Activated naive CD8-positive, alpha-beta T cell treated with anti-CD3 and anti-CD28 coated beads for 36 hours (primary cell): Measurements from ENCODE around the gene GLB1L3. TPM values are rescaled to one million over a fixed set of nuclear protein-coding genes. Genes with fewer than 3 reads are reported as not detected.
A peak's percentile ranks its signal among the peaks of the same experiment; 100 is the strongest.

Experiments
- DNase-seq: peaks from one replicate; pipeline ENCODE4 v3.0.0; 2021
- H3K27ac Mint-ChIP-seq: one replicate; pipeline ENCODE4 v1.8.0; 2022; ENCODE audit warnings: mild to moderate bottlenecking, moderate library complexity, mixed read lengths
- H3K27me3 Mint-ChIP-seq: one replicate; pipeline ENCODE4 v1.8.0; 2022; ENCODE audit warnings: mild to moderate bottlenecking, mixed read lengths
- H3K36me3 Mint-ChIP-seq: one replicate; pipeline ENCODE4 v1.8.0; 2021; ENCODE audit warnings: mild to moderate bottlenecking, mixed read lengths
- H3K4me1 Mint-ChIP-seq: one replicate; pipeline ENCODE4 v1.8.0; 2021; ENCODE audit warnings: mixed read lengths
- H3K4me3 Mint-ChIP-seq: one replicate; pipeline ENCODE4 v1.8.0; 2022; ENCODE audit warnings: mild to moderate bottlenecking, moderate library complexity, mixed read lengths
- H3K9me3 Mint-ChIP-seq: one replicate; pipeline ENCODE4 v1.8.0; 2022; ENCODE audit warnings: mixed read lengths
- total RNA-seq, 2 experiments: library from RNA; stranded (reverse); gene quantifications; one replicate each; pipeline ENCODE4 v1.2.3, GENCODE V29; 2021

GLB1L3 gene
- 10 to 100 TPM in 1 of 2 experiments, 1 to 10 TPM in 1; 9.8 to 10.9 TPM for total RNA-seq

DNA sequence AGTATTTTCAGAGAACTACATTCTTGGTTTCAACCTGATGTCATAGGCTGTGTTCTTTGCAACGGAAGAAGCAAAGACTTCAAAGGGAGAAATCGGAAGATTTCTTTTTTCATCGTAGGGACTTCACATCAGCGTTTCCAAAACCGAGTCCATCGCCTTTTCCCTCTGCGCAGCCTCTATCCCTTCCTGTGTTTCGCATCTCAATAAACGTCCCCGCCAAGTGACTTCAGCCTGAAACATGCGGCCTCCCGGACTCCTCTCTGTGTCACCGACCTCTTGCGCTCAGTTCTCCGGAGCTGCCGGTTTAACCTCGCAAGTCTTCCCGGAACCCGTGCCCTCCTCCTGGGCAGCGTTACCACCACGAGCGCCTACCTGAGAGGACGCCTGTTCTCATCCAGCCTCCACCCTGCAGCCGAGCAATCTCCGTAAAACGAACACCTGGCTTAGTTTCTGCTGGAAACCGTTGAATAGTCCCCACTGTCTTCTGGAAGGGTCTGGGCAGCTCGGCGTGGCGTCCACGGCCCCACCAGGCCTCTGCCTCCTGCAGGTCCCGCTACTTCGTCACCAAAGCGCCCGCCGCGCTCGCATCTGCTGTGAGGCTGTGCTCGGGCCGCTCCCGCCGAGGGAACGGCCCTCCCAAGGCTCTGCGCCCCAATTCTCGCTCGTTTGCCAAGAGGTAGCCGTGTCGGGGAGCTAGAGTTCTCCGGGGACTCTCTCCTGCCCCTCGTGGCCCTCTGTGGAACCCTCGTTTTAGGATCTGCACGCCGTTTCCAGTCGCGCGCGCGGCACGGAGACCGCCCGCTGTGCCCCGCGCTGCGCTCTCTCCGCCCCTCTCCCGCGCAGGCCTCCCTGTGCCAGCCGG is at the start of gene GLB1L3:
Gene GLB1L3, plus strand, starts transcription at position 846 of the 862 bp plus-strand sequence. CDS start 362 bp downstream, outside the sequence.
- H3K4me3 Mint-ChIP-seq: peak within 1 kb of the TSS; percentile 87
- H3K9me3 Mint-ChIP-seq: no peaks in the 10 kb centered on the region
- H3K27ac Mint-ChIP-seq: peak within 1 kb of the TSS; percentile 95
- H3K27me3 Mint-ChIP-seq: peaks cover 9% of the 10 kb centered on the region
- peaks cover 43% of the 10 kb centered on the region for H3K4me1 Mint-ChIP-seq
- DNase-seq: peak; percentile 84
- H3K36me3 Mint-ChIP-seq: peaks cover 21% of the 10 kb centered on the region

DNA sequence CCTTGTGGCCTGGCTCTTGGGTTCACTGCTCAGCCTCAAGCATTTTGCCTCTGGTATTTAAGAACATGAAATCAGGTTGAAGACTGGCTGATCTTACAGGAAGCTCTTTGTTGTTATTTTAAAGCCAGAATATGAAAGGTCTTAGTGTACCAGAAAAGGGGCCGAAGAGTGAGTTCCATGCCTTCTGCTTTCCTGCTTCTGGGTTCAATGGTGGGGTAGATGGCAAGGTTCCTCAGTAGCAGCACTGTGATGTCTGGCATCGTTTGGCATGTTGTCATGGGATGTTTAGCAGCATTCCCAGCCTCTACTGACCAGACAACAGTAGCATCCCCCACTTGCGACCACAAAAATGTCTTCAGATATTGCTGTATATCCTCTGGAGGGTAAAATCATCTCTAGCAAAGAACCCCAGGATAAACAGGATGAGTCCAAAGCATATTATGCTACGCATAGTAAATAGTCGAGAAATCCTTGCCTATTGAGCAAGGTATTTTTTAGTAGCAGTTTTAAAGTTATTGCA is 49.3 kb upstream of the GLB1L3 start:
- Mint-ChIP-seq H3K4me3 (peak overlapping the region; percentile 87), H3K4me1 (peaks cover 73% of the 10 kb centered on the region), H3K27ac (no peak overlapping the region), H3K36me3 (peaks cover 21% of the 10 kb centered on the region), H3K27me3 (no peaks in the 10 kb centered on the region), H3K9me3 (no peaks in the 10 kb centered on the region)
- no peak for DNase-seq

- H3K4me3 Mint-ChIP-seq: no peak overlapping the region
- no peaks in the 10 kb centered on the region for H3K9me3 Mint-ChIP-seq
- peaks cover 65% of the 10 kb centered on the region for H3K4me1 Mint-ChIP-seq
- H3K36me3 Mint-ChIP-seq: peaks cover 6% of the 10 kb centered on the region
- DNase-seq: peak; percentile 31
- no peaks in the 10 kb centered on the region for H3K27me3 Mint-ChIP-seq
- H3K27ac Mint-ChIP-seq: no peak overlapping the region
These were observed 47.6 kb upstream of the GLB1L3 start for GRCh38 chr11:134228625-134229024.

DNA sequence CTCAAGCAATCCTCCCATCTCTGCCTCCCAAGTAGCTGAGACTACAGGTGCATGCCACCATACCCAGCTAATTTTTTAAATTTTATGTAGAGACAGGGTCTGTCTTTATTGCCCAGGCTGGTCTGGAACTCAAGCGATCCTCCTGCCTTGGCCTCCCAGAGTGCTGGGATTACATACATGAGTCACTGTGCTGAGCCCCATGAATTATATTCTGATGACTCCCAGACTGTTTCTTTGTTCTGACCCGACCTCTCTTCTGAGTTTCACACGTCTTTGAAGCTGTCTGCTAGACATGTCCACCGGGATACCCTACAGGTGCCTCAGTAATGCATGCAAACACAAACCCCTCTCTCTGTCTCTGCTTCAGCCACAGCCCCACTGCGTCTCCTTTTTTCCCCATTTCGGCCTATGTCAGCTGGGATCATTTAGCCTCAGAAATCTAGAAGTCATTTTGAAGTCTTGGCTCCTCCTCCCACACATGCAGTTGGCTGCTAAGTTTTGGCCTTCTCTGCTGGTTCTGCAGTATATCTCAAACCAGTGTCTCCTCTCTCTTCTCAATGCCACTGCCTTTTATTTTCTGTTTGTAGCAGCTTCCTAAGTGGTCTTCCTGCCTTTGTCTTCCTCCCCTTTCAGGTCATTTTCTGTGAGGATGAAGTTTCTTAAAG is 46.9 kb upstream of the GLB1L3 start:
- no peak overlapping the region for H3K27ac Mint-ChIP-seq
- no peaks in the 10 kb centered on the region for H3K9me3 Mint-ChIP-seq
- H3K4me1 Mint-ChIP-seq: peaks cover 62% of the 10 kb centered on the region
- no peaks in the 10 kb centered on the region for H3K27me3 Mint-ChIP-seq
- DNase-seq: no peak
- H3K4me3 Mint-ChIP-seq: no peak overlapping the region
- H3K36me3 Mint-ChIP-seq: peaks cover 6% of the 10 kb centered on the region

DNA sequence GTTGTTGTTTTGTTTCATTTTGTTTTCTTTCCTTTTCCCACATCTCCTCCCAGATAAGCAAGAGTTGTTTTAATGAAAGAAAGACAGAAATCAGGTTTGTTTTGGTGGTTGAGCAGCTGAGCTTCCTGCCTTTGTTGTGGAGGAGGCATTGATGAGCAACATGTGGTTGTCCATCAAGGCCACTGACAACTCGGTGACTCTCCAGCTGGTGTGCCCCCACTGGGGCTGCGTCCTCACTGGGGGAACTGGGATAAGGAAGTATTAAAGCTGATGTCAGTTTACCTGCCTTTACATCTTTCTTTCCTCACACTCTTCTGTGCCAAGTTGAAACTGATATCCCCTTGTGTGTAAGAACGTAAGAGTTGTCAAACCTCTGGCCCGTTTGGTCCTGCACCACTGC is 45.8 kb upstream of the GLB1L3 start:
- Mint-ChIP-seq H3K4me3 (no peak overlapping the region), H3K36me3 (peaks cover 6% of the 10 kb centered on the region), H3K27me3 (no peaks in the 10 kb centered on the region), H3K27ac (no peak overlapping the region), H3K4me1 (peaks cover 62% of the 10 kb centered on the region), H3K9me3 (no peaks in the 10 kb centered on the region)
- no peak for DNase-seq

GRCh38 chr11:134231958-134232659 is 44.1 kb upstream of the GLB1L3 start:
- Mint-ChIP-seq H3K9me3 (no peaks in the 10 kb centered on the region), H3K36me3 (peaks cover 9% of the 10 kb centered on the region), H3K27me3 (no peaks in the 10 kb centered on the region), H3K4me3 (no peak overlapping the region), H3K27ac (no peak overlapping the region), H3K4me1 (peaks cover 46% of the 10 kb centered on the region)
- no peak for DNase-seq

- DNase-seq: no peak
- no peaks in the 10 kb centered on the region for H3K27me3 Mint-ChIP-seq
- H3K4me3 Mint-ChIP-seq: no peak overlapping the region
- peaks cover 7% of the 10 kb centered on the region for H3K36me3 Mint-ChIP-seq
- H3K9me3 Mint-ChIP-seq: no peaks in the 10 kb centered on the region
- peaks cover 30% of the 10 kb centered on the region for H3K4me1 Mint-ChIP-seq
- no peak overlapping the region for H3K27ac Mint-ChIP-seq
These were observed 42.4 kb upstream of the GLB1L3 start for GRCh38 chr11:134233729-134234179.

- H3K27ac Mint-ChIP-seq: no peak overlapping the region
- no peak for DNase-seq
- peaks cover 5% of the 10 kb centered on the region for H3K36me3 Mint-ChIP-seq
- H3K4me1 Mint-ChIP-seq: peaks cover 15% of the 10 kb centered on the region
- no peak overlapping the region for H3K4me3 Mint-ChIP-seq
- no peaks in the 10 kb centered on the region for H3K9me3 Mint-ChIP-seq
- no peaks in the 10 kb centered on the region for H3K27me3 Mint-ChIP-seq
These were observed 40.8 kb upstream of the GLB1L3 start for GRCh38 chr11:134235399-134235798.

DNA sequence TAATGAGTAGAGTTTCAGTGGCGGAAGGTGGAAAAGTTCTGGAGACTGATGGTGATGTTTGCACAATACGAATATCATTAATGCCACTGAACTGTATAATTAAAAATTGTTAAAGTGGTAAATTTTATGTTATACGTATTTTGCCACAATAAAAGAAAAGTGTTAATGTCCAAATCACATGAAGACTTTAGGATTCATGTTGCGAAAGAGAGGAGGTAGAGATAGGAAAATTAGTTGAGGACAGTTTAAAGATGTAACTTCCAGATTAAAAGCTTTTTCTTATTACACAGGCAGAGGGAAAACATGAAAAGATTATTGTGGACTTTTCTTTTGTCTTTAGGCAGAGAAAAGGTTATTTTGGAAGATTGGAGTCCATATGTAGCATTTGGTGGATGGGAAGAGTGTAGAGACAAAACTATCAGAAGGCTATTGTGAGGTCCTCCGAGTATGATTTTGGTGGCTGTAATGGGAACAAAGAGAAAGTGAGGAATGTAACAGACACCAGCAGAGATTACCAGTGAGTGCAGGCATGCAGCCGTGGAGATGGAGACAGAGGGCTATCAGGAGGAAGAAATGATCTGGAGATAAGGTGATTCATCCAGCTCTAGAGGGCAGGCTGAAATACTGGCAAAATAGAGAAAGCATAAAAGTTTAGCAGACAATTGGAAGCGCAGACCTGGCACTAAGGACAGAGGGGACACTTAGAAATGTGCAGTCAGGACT is 39.2 kb upstream of the GLB1L3 start:
- no peaks in the 10 kb centered on the region for H3K27me3 Mint-ChIP-seq
- DNase-seq: no peak
- H3K36me3 Mint-ChIP-seq: peaks cover 5% of the 10 kb centered on the region
- no peaks in the 10 kb centered on the region for H3K9me3 Mint-ChIP-seq
- peaks cover 6% of the 10 kb centered on the region for H3K4me1 Mint-ChIP-seq
- H3K27ac Mint-ChIP-seq: peak overlapping the region; percentile 25
- H3K4me3 Mint-ChIP-seq: no peak overlapping the region

DNA sequence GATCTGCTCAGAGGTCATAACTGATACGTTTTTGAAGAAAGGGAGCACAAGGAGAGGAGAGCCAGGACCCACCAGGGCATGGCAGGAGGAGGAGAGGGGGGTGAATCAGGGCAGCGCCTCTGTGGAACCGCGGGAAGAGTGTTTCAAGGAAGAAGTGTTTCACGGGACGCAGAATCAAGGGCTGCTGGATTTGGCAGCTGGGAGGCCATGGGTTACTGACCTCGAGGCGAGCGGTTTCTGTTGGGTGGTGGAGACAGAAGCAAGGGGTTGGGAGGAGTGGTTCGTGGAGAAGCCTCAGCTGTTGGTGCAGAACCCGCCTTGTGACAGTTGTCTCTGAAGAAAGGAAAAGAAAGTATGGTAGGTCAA is 38.6 kb upstream of the GLB1L3 start:
- Mint-ChIP-seq H3K9me3 (no peaks in the 10 kb centered on the region), H3K4me1 (peaks cover 1% of the 10 kb centered on the region), H3K27me3 (no peaks in the 10 kb centered on the region), H3K36me3 (peaks cover 5% of the 10 kb centered on the region), H3K4me3 (no peak overlapping the region), H3K27ac (no peak overlapping the region)
- no peak for DNase-seq

DNA sequence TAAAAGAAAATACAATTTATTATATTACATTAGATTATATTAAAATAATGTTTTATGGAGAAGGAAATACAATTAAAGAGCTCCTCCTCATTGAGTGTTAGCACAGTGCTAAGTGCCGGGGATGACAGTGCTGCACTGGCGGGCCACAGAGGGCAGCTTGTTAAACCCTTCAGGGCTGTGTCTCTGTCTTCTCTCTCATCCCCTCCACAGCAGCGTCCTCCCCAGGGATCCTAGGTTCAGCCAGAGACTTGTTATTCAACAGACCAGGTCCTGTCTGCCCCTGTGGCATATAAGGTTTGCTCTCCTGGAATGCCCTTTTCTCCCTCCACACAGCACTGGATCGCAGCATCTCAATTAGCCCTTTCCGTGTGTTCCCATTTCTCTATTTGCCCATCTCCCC is 37.2 kb upstream of the GLB1L3 start:
- H3K4me1 Mint-ChIP-seq: no peaks in the 10 kb centered on the region
- peaks cover 5% of the 10 kb centered on the region for H3K36me3 Mint-ChIP-seq
- peak overlapping the region; percentile 11 for H3K27ac Mint-ChIP-seq
- no peaks in the 10 kb centered on the region for H3K9me3 Mint-ChIP-seq
- H3K4me3 Mint-ChIP-seq: no peak overlapping the region
- DNase-seq: no peak
- H3K27me3 Mint-ChIP-seq: no peaks in the 10 kb centered on the region

DNA sequence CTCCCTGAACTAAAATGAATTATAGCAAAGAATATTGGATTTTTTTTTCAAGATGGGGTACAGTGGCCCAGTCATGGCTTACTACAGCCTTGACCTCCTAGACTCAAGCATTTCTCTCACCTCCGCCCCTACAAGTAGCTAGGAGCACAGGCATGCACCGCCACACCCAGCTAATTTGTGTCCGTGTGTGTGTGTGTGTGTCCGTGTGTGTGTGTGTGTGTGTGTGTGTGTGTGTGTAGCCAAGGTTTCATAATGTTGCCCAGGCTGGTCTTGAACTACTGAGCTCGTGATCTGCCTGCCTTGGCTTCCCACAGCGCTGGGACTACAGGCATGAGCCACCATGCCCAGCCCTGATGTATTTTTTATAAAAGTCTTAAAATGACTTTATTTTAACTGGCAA is 35.6 kb upstream of the GLB1L3 start:
- peaks cover 8% of the 10 kb centered on the region for H3K36me3 Mint-ChIP-seq
- no peaks in the 10 kb centered on the region for H3K9me3 Mint-ChIP-seq
- no peak overlapping the region for H3K27ac Mint-ChIP-seq
- H3K4me1 Mint-ChIP-seq: no peaks in the 10 kb centered on the region
- DNase-seq: no peak
- H3K4me3 Mint-ChIP-seq: no peak overlapping the region
- no peaks in the 10 kb centered on the region for H3K27me3 Mint-ChIP-seq

DNA sequence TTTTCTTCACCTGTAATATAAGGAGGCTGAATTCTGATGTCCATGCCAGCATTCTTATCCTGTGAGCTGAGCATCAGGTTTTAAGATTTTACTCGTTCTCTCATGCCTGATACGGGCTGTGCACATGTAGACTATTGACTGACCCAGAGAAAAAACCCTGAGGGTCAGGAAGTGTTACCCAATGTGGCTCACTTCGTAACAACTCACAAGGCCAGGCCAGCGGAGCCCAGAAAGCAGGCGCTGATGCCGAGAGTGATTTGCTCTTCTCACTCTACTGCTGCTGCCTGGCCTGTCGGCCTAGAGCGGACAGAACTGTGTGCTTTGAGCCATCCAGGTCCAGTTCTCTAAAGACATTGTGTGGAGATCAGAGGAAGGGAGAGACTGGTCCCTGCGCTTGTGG is 33.8 kb upstream of the GLB1L3 start:
- no peak for DNase-seq
- Mint-ChIP-seq H3K36me3 (peaks cover 3% of the 10 kb centered on the region), H3K4me1 (no peaks in the 10 kb centered on the region), H3K27ac (no peak overlapping the region), H3K27me3 (no peaks in the 10 kb centered on the region), H3K4me3 (no peak overlapping the region), H3K9me3 (no peaks in the 10 kb centered on the region)

DNA sequence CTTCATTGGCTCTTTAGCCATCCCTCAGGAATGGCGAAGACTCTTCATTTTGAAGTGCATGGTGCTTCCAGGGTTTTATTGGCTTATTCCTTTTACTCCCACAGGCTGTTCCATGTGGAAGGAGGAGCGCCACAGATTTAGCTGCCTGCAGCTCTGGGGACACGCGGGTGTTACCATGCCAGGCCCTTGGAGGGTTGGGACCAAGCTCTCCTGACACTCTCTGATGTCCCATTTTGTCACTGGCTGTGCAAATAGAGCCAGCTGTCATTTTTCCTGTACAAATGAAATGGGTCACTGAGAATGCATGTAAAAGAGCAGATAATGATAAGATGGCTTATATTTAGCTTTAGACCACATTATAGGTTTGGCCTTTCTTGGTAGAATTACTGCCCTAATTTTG is 32.3 kb upstream of the GLB1L3 start:
- no peak overlapping the region for H3K4me3 Mint-ChIP-seq
- no peaks in the 10 kb centered on the region for H3K27me3 Mint-ChIP-seq
- peaks cover 11% of the 10 kb centered on the region for H3K36me3 Mint-ChIP-seq
- no peaks in the 10 kb centered on the region for H3K9me3 Mint-ChIP-seq
- peaks cover 6% of the 10 kb centered on the region for H3K4me1 Mint-ChIP-seq
- H3K27ac Mint-ChIP-seq: no peak overlapping the region
- no peak for DNase-seq
